Trophoblast cell (in vitro differentiated cells and primary cell): ENCODE results near the gene FASTKD1.

Experiments
- DNase-seq, 2 donors: peaks; one replicate each; pipeline ENCODE4 v3.0.0-alpha.2; 2016
- H2AFZ ChIP-seq: 2 replicates; pipeline ENCODE4 v1.6.1; 2013; ENCODE audit warnings: low read length, moderate library complexity, mild to moderate bottlenecking; ENCODE audit not compliant: insufficient read depth, poor library complexity
- H2AK5ac ChIP-seq: 2 replicates; pipeline ENCODE4 v1.6.1; 2013; ENCODE audit warnings: mild to moderate bottlenecking, low read length
- H2BK120ac ChIP-seq: 2 replicates; pipeline ENCODE4 v1.6.1; 2013; ENCODE audit warnings: low read length, mild to moderate bottlenecking, moderate library complexity; ENCODE audit not compliant: insufficient read depth, poor library complexity
- H2BK12ac ChIP-seq: 2 replicates; pipeline ENCODE4 v1.6.1; 2013; ENCODE audit warnings: mild to moderate bottlenecking, low read length, moderate library complexity
- H2BK5ac ChIP-seq: 2 replicates; pipeline ENCODE4 v1.6.1; 2013; ENCODE audit warnings: low read length, low read depth, moderate library complexity, mild to moderate bottlenecking; ENCODE audit not compliant: poor library complexity
- H3K14ac ChIP-seq: 2 replicates; pipeline ENCODE4 v1.6.1; 2013; ENCODE audit warnings: mild to moderate bottlenecking, low read length
- H3K18ac ChIP-seq: 2 replicates; pipeline ENCODE4 v1.6.1; 2013; ENCODE audit warnings: mild to moderate bottlenecking, low read length
- H3K23ac ChIP-seq: 2 replicates; pipeline ENCODE4 v1.6.1; 2013; ENCODE audit warnings: low read length
- H3K27ac ChIP-seq: 2 replicates; pipeline ENCODE4 v1.5.1; 2013; ENCODE audit warnings: low read depth, mild to moderate bottlenecking, inconsistent platforms, low read length, moderate library complexity
- H3K27me3 ChIP-seq: 2 replicates; pipeline ENCODE4 v1.6.1; 2013; ENCODE audit warnings: inconsistent platforms, mild to moderate bottlenecking, low read length, moderate library complexity; ENCODE audit not compliant: insufficient read depth
- H3K36me3 ChIP-seq, 2 experiments: 1 replicate in 1 of 2; 2 replicates in 1 of 2; pipeline ENCODE4 v1.6.1; 2013; ENCODE audit warnings: low read length in 2 of 2, mild to moderate bottlenecking in 2 of 2, moderate library complexity in 1 of 2; ENCODE audit not compliant: insufficient read depth in 2 of 2, control insufficient read depth in 1 of 2
- H3K4ac ChIP-seq: 2 replicates; pipeline ENCODE4 v1.6.1; 2013; ENCODE audit warnings: low read depth, mild to moderate bottlenecking, low read length, moderate library complexity
- H3K4me1 ChIP-seq, 2 experiments: 1 replicate in 1 of 2; 2 replicates in 1 of 2; pipeline ENCODE4 v1.6.1; 2013; ENCODE audit warnings: low read length in 2 of 2, mild to moderate bottlenecking in 2 of 2, moderate library complexity in 1 of 2; ENCODE audit not compliant: insufficient read depth in 2 of 2, control insufficient read depth in 1 of 2
- H3K4me2 ChIP-seq: 2 replicates; pipeline ENCODE4 v1.6.1; 2013; ENCODE audit warnings: inconsistent platforms, mild to moderate bottlenecking, low read length, moderate library complexity
- H3K4me3 ChIP-seq: 2 replicates; pipeline ENCODE4 v1.5.1; 2013; ENCODE audit warnings: mild to moderate bottlenecking, low read depth, low read length, inconsistent platforms
- H3K79me1 ChIP-seq: one replicate; pipeline ENCODE4 v1.6.1; 2013; ENCODE audit warnings: low read length
- H3K79me2 ChIP-seq: 2 replicates; pipeline ENCODE4 v1.6.1; 2013; ENCODE audit warnings: low read length, mild to moderate bottlenecking; ENCODE audit not compliant: control insufficient read depth, insufficient read depth, poor library complexity
- H3K9ac ChIP-seq: 2 replicates; pipeline ENCODE4 v1.6.1; 2013; ENCODE audit warnings: mild to moderate bottlenecking, low read length
- H3K9me3 ChIP-seq: 2 replicates; pipeline ENCODE4 v1.6.1; 2013; ENCODE audit warnings: low read depth, mild to moderate bottlenecking, control low read depth, inconsistent platforms, low read length; ENCODE audit not compliant: insufficient read depth
- H4K12ac ChIP-seq: 2 replicates; pipeline ENCODE4 v1.6.1; 2013; ENCODE audit warnings: low read depth, mild to moderate bottlenecking, low read length, moderate library complexity
- H4K8ac ChIP-seq: 2 replicates; pipeline ENCODE4 v1.6.1; 2013; ENCODE audit warnings: low read depth, mild to moderate bottlenecking, low read length, moderate library complexity
- H4K91ac ChIP-seq: one replicate; pipeline ENCODE4 v1.6.1; 2013; ENCODE audit warnings: low read depth, mild to moderate bottlenecking, low read length, moderate library complexity
- WGBS: extraction: QIAGEN DNeasy Blood & Tissue Kit; methylation state at CpG from one replicate; pipeline ENCODE4 v1.1.7; 2013; ENCODE audit warnings: missing lambda C conversion rate; ENCODE audit not compliant: insufficient read length, insufficient coverage; ENCODE audit errors: extremely low coverage; 5-methylcytosine and 5-hydroxymethylcytosine counted together

FASTKD1 gene

DNA sequence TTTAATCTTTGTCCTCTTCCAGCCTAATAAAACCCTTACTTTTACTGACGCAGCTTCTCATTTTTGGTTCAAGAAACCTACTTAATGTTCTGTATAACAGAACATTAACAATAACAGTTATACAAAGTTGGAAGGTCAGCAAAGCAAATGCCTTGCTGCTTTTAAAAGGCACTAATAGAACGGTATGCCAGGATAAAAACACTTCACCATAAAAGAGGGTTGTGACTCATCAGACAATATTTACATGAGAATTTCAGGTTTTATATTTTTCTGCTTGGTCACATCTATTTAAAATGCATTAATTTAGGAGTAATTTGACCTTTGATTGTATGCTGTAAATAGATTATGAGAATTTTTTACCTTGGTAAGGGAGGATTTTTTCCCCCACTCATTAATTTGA is 61.1 kb downstream of the FASTKD1 start:
- no peaks in the 10 kb centered on the region for H3K79me1 ChIP-seq

GRCh38 chr2:169511818-169512217 is 61.8 kb downstream of the FASTKD1 start:
- H3K4me2 ChIP-seq, result no peak overlapping the region
- no peak overlapping the region for H3K4ac ChIP-seq
- no peaks in the 10 kb centered on the region for H3K27me3 ChIP-seq
- no peaks in the 10 kb centered on the region for H3K36me3 ChIP-seq
- H3K4me3 ChIP-seq, result no peak overlapping the region
- no peak overlapping the region for H2BK5ac ChIP-seq
- no peak overlapping the region for H2BK12ac ChIP-seq
- H3K27ac ChIP-seq, result no peak overlapping the region
- no peak overlapping the region for H3K23ac ChIP-seq
- H3K18ac ChIP-seq, result no peak overlapping the region
- no peak overlapping the region for H3K9ac ChIP-seq
- H4K12ac ChIP-seq, result no peak overlapping the region
- no peak overlapping the region for H4K8ac ChIP-seq
- WGBS, result no CpG with 5 or more reads among the region's 1 CpG
- H3K79me2 ChIP-seq, result no peaks in the 10 kb centered on the region
- no peaks in the 10 kb centered on the region for H3K4me1 ChIP-seq
- no peak overlapping the region for H2AK5ac ChIP-seq
- no peaks in the 10 kb centered on the region for H3K9me3 ChIP-seq
- no peak overlapping the region for H2AFZ ChIP-seq
- no peak overlapping the region for H4K91ac ChIP-seq
- H2BK120ac ChIP-seq, result no peak overlapping the region
- H3K79me1 ChIP-seq, result no peaks in the 10 kb centered on the region
- DNase-seq, result no peak
- H3K14ac ChIP-seq, result no peak overlapping the region

More for the DNA sequence above, 61.1 kb downstream of the FASTKD1 start:
- Histone ChIP-seq H2AK5ac (no peak overlapping the region), H3K4me2 (no peak overlapping the region), H4K12ac (no peak overlapping the region), H4K91ac (no peak overlapping the region), H3K4me3 (no peak overlapping the region), H3K4me1 (no peaks in the 10 kb centered on the region), H2AFZ (no peak overlapping the region), H3K27ac (no peak overlapping the region), H3K27me3 (no peaks in the 10 kb centered on the region), H3K14ac (no peak overlapping the region), H4K8ac (no peak overlapping the region), H3K9ac (no peak overlapping the region), H2BK12ac (no peak overlapping the region), H3K23ac (no peak overlapping the region), H3K9me3 (no peaks in the 10 kb centered on the region), H2BK120ac (no peak overlapping the region), H3K18ac (no peak overlapping the region), H3K79me2 (no peaks in the 10 kb centered on the region), H3K36me3 (no peaks in the 10 kb centered on the region), H3K4ac (no peak overlapping the region), H2BK5ac (no peak overlapping the region)
- WGBS, result no CpG with 5 or more reads among the region's 2 CpGs
- no peak for DNase-seq

GRCh38 chr2:169510496-169510895 is 63.2 kb downstream of the FASTKD1 start:
- no peak overlapping the region for H4K12ac ChIP-seq
- H4K91ac ChIP-seq, result no peak overlapping the region
- no peak overlapping the region for H2BK5ac ChIP-seq
- H3K4me3 ChIP-seq, result no peak overlapping the region
- H3K79me2 ChIP-seq, result no peaks in the 10 kb centered on the region
- no peaks in the 10 kb centered on the region for H3K79me1 ChIP-seq
- no peaks in the 10 kb centered on the region for H3K4me1 ChIP-seq
- no peak overlapping the region for H2AFZ ChIP-seq
- WGBS, result no CpG with 5 or more reads among the region's 4 CpGs
- no peak overlapping the region for H4K8ac ChIP-seq
- no peak overlapping the region for H2AK5ac ChIP-seq
- H3K14ac ChIP-seq, result no peak overlapping the region
- no peak overlapping the region for H2BK120ac ChIP-seq
- no peak for DNase-seq
- H3K9me3 ChIP-seq, result no peaks in the 10 kb centered on the region
- no peak overlapping the region for H3K27ac ChIP-seq
- H3K4me2 ChIP-seq, result no peak overlapping the region
- no peak overlapping the region for H2BK12ac ChIP-seq
- no peak overlapping the region for H3K9ac ChIP-seq
- H3K36me3 ChIP-seq, result peaks cover 0 to 1% of the 10 kb centered on the region in 2 experiments
- H3K18ac ChIP-seq, result no peak overlapping the region
- no peak overlapping the region for H3K4ac ChIP-seq
- no peak overlapping the region for H3K23ac ChIP-seq
- H3K27me3 ChIP-seq, result no peaks in the 10 kb centered on the region

GRCh38 chr2:169509955-169510354 is 63.7 kb downstream of the FASTKD1 start:
- Histone ChIP-seq H3K4ac (no peak overlapping the region), H3K79me2 (no peaks in the 10 kb centered on the region), H2AFZ (no peak overlapping the region), H3K4me3 (no peak overlapping the region), H3K23ac (no peak overlapping the region), H4K8ac (no peak overlapping the region), H4K12ac (no peak overlapping the region), H3K36me3 (peaks cover 0 to 3% of the 10 kb centered on the region in 2 experiments), H4K91ac (no peak overlapping the region), H3K14ac (no peak overlapping the region), H3K27me3 (no peaks in the 10 kb centered on the region), H3K79me1 (no peaks in the 10 kb centered on the region), H2AK5ac (no peak overlapping the region), H2BK120ac (no peak overlapping the region), H2BK5ac (no peak overlapping the region), H3K18ac (no peak overlapping the region), H3K27ac (no peak overlapping the region), H3K9ac (no peak overlapping the region), H3K4me2 (no peak overlapping the region), H3K9me3 (no peaks in the 10 kb centered on the region), H3K4me1 (no peaks in the 10 kb centered on the region), H2BK12ac (no peak overlapping the region)
- no CpG with 5 or more reads among the region's 8 CpGs for WGBS
- DNase-seq, result no peak
